Measurements from ENCODE around the gene SSTR3.

The SSTR3 gene

GRCh38 chr22:37228106-37229011, 16.1 kb upstream of the SSTR3 start:
- DNase-seq, result no peak

- no peak for DNase-seq
These were observed 14.2 kb upstream of the SSTR3 start for GRCh38 chr22:37226514-37226913.

- DNase-seq, result no peak
These were observed 13.8 kb upstream of the SSTR3 start for GRCh38 chr22:37226087-37226486.

GRCh38 chr22:37225481-37225880, 13.2 kb upstream of the SSTR3 start:
- no peak for DNase-seq

- DNase-seq, result no peak
These were observed 12.6 kb upstream of the SSTR3 start for GRCh38 chr22:37224757-37225420.

- DNase-seq, result no peak
These were observed 11.8 kb upstream of the SSTR3 start for GRCh38 chr22:37223965-37224551.

- no peak for DNase-seq
These were observed 10.2 kb upstream of the SSTR3 start for GRCh38 chr22:37222440-37222971.

GRCh38 chr22:37221424-37222333, 9.4 kb upstream of the SSTR3 start:
- no peak for DNase-seq

- no peak for DNase-seq
These were observed 8.3 kb upstream of the SSTR3 start for GRCh38 chr22:37220543-37220981.

GRCh38 chr22:37219533-37219932, 7.3 kb upstream of the SSTR3 start:
- no peak for DNase-seq

- no peak for DNase-seq
These were observed 6.6 kb upstream of the SSTR3 start for GRCh38 chr22:37218771-37219411.

GRCh38 chr22:37218399-37218770, 6.1 kb upstream of the SSTR3 start:
- no peak for DNase-seq

- DNase-seq, result no peak
These were observed 3.6 kb upstream of the SSTR3 start for GRCh38 chr22:37215890-37216289.

- no peak for DNase-seq
These were observed 2.4 kb upstream of the SSTR3 start for GRCh38 chr22:37214731-37215030.

- DNase-seq, result no peak
These were observed 1.9 kb upstream of the SSTR3 start for GRCh38 chr22:37213941-37214730.

- DNase-seq, result no peak
These were observed 1.1 kb upstream of the SSTR3 start for GRCh38 chr22:37213218-37213855.

- no peak for DNase-seq
These were observed 457 bp downstream of the SSTR3 start for GRCh38 chr22:37211866-37212173.

GRCh38 chr22:37211075-37211865, 1.0 kb downstream of the SSTR3 start:
- DNase-seq, result no peak

- no peak for DNase-seq
These were observed 2.1 kb downstream of the SSTR3 start for GRCh38 chr22:37210041-37210803.
